Activated CD8-positive, alpha-beta T cell treated with anti-CD3 and anti-CD28 coated beads for 36 hours (primary cell): ENCODE data around the gene AKAP13. TPM values are rescaled to one million over a fixed set of nuclear protein-coding genes. Genes with fewer than 3 reads are reported as not detected.

ENCODE experiments used
- ATAC-seq: fragments of 200-7000 bp; cut with Tn5 transposase; one replicate; pipeline ENCODE4 v1.10.0; 2021; ENCODE audit warnings: mild to moderate bottlenecking, moderate library complexity
- CTCF ChIA-PET: fragments of 350-600 bp; sonication (Branson Sonifier 250); formaldehyde crosslinking; loops from one replicate; lab custom pipeline; 2021; ENCODE audit warnings: antibody characterized with exemption; lab: Charles Lee
- POLR2A ChIA-PET: fragments of 350-600 bp; sonication (Branson Sonifier 250); formaldehyde crosslinking; loops from one replicate; lab custom pipeline; 2021; ENCODE audit warnings: antibody characterized with exemption; lab: Charles Lee
- DNase-seq: peaks from one replicate; pipeline ENCODE4 v3.0.0-alpha.2; 2020
- H3K27ac Mint-ChIP-seq: one replicate; pipeline ENCODE4 v1.8.0; 2021; ENCODE audit warnings: mild to moderate bottlenecking, mixed read lengths
- H3K27me3 Mint-ChIP-seq: one replicate; pipeline ENCODE4 v1.8.0; 2021; ENCODE audit warnings: mixed read lengths
- H3K36me3 Mint-ChIP-seq: one replicate; pipeline ENCODE4 v1.8.0; 2021; ENCODE audit warnings: low read depth, mixed read lengths
- H3K4me1 Mint-ChIP-seq: one replicate; pipeline ENCODE4 v1.8.0; 2021; ENCODE audit warnings: low read depth, mixed read lengths
- H3K4me3 Mint-ChIP-seq: one replicate; pipeline ENCODE4 v1.8.0; 2021; ENCODE audit warnings: mild to moderate bottlenecking, moderate library complexity, mixed read lengths
- H3K9me3 Mint-ChIP-seq: one replicate; pipeline ENCODE4 v1.8.0; 2021; ENCODE audit warnings: mixed read lengths
- intact Hi-C: fragments of 100-400 bp; cut with micrococcal nuclease; formaldehyde crosslinking; loops from one replicate; pipeline ENCODE4 v1.10.0; 2022
- total RNA-seq, 2 experiments: library from RNA; stranded (reverse); gene quantifications; one replicate each; pipeline ENCODE4 v1.2.3, GENCODE V29; 2021
- TF ChIP-seq, protein P1 (sequence below): fragments of 200-600 bp; IDR thresholded peaks from one replicate; pipeline ENCODE4 v1.8.0; 2022; ENCODE audit warnings: antibody characterized with exemption, mild to moderate bottlenecking

The AKAP13 gene
- total RNA-seq, 2 experiments from 2014 or later, result 79.1 to 79.5 TPM

GRCh38 chr15:85540085-85540797 lies 159.8 kb downstream of the AKAP13 start:
- H3K4me1 Mint-ChIP-seq, result peaks cover 63% of the 10 kb centered on the region
- CTCF ChIA-PET, result interaction anchor here (0.6 to 2.0 kb wide), 5 partner anchors 9 to 84 kb away, joined by 3 to 11 read pairs (median 3); no protein-coding TSS in a partner anchor
- TF ChIP-seq, protein P1, sequence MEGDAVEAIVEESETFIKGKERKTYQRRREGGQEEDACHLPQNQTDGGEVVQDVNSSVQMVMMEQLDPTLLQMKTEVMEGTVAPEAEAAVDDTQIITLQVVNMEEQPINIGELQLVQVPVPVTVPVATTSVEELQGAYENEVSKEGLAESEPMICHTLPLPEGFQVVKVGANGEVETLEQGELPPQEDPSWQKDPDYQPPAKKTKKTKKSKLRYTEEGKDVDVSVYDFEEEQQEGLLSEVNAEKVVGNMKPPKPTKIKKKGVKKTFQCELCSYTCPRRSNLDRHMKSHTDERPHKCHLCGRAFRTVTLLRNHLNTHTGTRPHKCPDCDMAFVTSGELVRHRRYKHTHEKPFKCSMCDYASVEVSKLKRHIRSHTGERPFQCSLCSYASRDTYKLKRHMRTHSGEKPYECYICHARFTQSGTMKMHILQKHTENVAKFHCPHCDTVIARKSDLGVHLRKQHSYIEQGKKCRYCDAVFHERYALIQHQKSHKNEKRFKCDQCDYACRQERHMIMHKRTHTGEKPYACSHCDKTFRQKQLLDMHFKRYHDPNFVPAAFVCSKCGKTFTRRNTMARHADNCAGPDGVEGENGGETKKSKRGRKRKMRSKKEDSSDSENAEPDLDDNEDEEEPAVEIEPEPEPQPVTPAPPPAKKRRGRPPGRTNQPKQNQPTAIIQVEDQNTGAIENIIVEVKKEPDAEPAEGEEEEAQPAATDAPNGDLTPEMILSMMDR, result no peak

DNA sequence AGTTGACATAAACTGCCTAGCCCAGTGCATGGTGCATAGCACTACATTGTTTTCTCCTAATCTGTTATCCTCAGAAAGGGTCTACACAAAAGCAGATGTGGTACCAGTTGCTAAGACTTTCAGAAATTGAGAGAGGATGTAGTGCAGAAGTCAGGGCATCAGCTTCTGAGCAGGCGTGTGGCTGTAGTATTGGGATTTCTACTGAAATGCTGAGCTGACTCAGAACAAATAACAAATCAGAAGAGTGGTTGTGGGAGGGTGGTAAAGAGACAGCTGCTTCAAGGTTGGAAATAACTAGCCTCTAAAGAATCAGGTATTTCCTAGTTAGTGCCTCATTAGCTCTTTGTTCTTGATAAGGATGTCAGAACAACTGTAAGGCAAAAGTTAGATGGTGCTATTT lies 161.3 kb downstream of the AKAP13 start:
- DNase-seq, result peak; percentile 63
- CTCF ChIA-PET, result interaction anchor here (0.7 to 3.4 kb wide), 11 partner anchors 8 to 299 kb away, joined by 3 to 24 read pairs (median 4); no protein-coding TSS in a partner anchor
- Mint-ChIP-seq H3K27me3 (no peaks in the 10 kb centered on the region), H3K4me3 (peak overlapping the region; percentile 61), H3K36me3 (peaks cover 6% of the 10 kb centered on the region), H3K9me3 (no peaks in the 10 kb centered on the region), H3K27ac (peak overlapping the region; percentile 74), H3K4me1 (peaks cover 67% of the 10 kb centered on the region)
- ATAC-seq, result peak; percentile 79
- POLR2A ChIA-PET, result interaction anchor here (1.0 to 3.6 kb wide), 5 partner anchors 13 to 78 kb away, joined by 4 to 16 read pairs (median 5); no protein-coding TSS in a partner anchor
- TF ChIP-seq, protein P1, result no peak
- intact Hi-C loops, result loop anchor here (5.0 kb wide), 1 partner anchor 151 kb away; no protein-coding TSS in a partner anchor

More at GRCh38 chr15:85540085-85540797, 159.8 kb downstream of the AKAP13 start:
- DNase-seq, result no peak
- no peak overlapping the region for H3K4me3 Mint-ChIP-seq
- no peak for ATAC-seq
- H3K27me3 Mint-ChIP-seq, result no peaks in the 10 kb centered on the region
- peaks cover 6% of the 10 kb centered on the region for H3K36me3 Mint-ChIP-seq
- H3K9me3 Mint-ChIP-seq, result no peaks in the 10 kb centered on the region
- intact Hi-C loops, result loop anchor here (5.0 kb wide), 1 partner anchor 152 kb away; no protein-coding TSS in a partner anchor
- POLR2A ChIA-PET, result interaction anchor here (1.1 to 1.2 kb wide), 2 partner anchors 12 to 43 kb away, joined by 3 to 4 read pairs; no protein-coding TSS in a partner anchor
- no peak overlapping the region for H3K27ac Mint-ChIP-seq

- intact Hi-C loops, result loop anchor here (5.0 kb wide), 1 partner anchor 150 kb away; no protein-coding TSS in a partner anchor
- peak overlapping the region; percentile 74 for H3K27ac Mint-ChIP-seq
- CTCF ChIA-PET, result interaction anchor here (1.0 to 3.4 kb wide), 11 partner anchors 9 to 252 kb away, joined by 3 to 24 read pairs (median 4); no protein-coding TSS in a partner anchor
- peaks cover 72% of the 10 kb centered on the region for H3K4me1 Mint-ChIP-seq
- DNase-seq (no peak), ATAC-seq (no peak)
- POLR2A ChIA-PET, result interaction anchor here (0.7 to 3.6 kb wide), 11 partner anchors 12 to 150 kb away, joined by 3 to 16 read pairs (median 4); no protein-coding TSS in a partner anchor
- H3K9me3 Mint-ChIP-seq, result no peaks in the 10 kb centered on the region
- H3K36me3 Mint-ChIP-seq, result peaks cover 7% of the 10 kb centered on the region
- TF ChIP-seq, protein P1, result no peak
- H3K27me3 Mint-ChIP-seq, result no peaks in the 10 kb centered on the region
- H3K4me3 Mint-ChIP-seq, result peak overlapping the region; percentile 61
Measured at GRCh38 chr15:85542488-85542887, 162.1 kb downstream of the AKAP13 start.

DNA sequence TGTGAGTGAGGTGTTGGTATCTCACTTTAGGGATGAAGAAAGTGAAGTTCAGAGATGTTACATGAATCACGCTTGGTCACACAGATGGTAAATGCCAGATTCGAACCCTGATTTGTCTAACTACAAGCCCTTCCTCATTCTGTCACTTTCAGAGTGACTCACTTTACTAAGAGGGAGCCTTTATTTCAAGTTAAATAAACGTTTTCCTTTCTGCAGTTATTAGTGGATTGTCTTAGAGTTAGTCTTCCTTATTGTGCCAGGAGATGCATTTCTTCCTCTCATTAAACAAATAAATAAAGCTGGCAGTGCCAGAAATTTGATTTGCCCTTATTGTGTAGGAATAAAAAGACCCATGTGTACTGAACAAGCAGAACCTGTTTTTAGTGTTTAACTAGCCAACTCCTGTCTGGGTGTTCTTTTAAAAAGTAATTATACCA lies 162.5 kb downstream of the AKAP13 start:
- H3K27ac Mint-ChIP-seq, result peak overlapping the region; percentile 74
- DNase-seq (peak; percentile 55), ATAC-seq (peak; percentile 79)
- no peaks in the 10 kb centered on the region for H3K27me3 Mint-ChIP-seq
- peaks cover 76% of the 10 kb centered on the region for H3K4me1 Mint-ChIP-seq
- H3K36me3 Mint-ChIP-seq, result peaks cover 7% of the 10 kb centered on the region
- H3K9me3 Mint-ChIP-seq, result no peaks in the 10 kb centered on the region
- peak overlapping the region; percentile 61 for H3K4me3 Mint-ChIP-seq
- TF ChIP-seq, protein P1, result no peak
- ChIA-PET CTCF (interaction anchor here (0.7 to 3.4 kb wide), 13 partner anchors 9 to 75 kb away, joined by 3 to 24 read pairs (median 5); no protein-coding TSS in a partner anchor), POLR2A (interaction anchor here (0.6 to 3.6 kb wide), 11 partner anchors 12 to 149 kb away, joined by 3 to 16 read pairs (median 3); no protein-coding TSS in a partner anchor)
- intact Hi-C loops, result loop anchor here (5.0 kb wide), 1 partner anchor 149 kb away; no protein-coding TSS in a partner anchor
